ENCODE measurements around the gene ZNF665.
"Not testable (repeated sequence)": the region's sequence is repeated elsewhere in the genome, so short reads cannot be mapped to it uniquely, and the experiment has no call there.

Gene ZNF665

DNA sequence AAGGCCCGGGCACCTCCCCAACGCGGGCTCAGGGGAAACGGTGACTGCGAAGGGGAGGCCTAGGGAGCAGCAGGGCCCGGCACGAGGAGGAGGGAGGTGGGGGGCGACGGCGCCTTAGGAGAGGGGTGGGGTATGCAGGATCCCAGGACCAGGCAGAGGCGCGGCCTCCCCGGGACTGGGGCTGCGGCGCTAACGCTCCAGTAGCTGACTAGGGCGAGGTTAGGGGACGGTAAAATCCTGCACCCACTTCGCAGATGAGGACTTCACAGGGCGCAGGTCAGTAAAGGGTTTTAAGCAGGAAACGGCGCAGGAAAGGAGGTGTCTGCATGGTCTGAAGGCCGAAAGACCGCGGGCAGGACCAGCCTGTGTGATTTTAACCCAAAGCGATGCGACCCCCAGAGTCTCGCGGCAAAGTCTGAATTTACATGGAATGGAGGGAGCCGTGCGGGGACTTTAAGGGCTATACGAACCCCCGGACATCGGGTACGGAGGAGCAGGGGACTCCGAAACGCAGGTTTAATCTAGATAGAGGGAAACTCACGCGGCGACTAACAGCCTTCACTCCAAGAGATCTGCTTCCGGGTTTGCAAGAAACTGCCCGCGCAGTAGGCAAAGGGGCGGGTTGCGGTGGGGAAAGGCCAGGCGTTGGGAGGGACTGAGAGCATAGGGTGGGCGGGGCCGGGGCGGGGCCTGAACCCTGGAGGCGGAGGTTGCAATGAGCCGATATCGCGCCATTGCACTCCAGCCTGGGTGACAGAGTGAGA is at the start of gene ZNF665:
TSS of gene ZNF665 (minus strand) at position 588 of the 764 bp plus-strand sequence. CDS start 10,460 bp downstream, outside the sequence.
- DNase-seq, result peak; percentile 96

DNA sequence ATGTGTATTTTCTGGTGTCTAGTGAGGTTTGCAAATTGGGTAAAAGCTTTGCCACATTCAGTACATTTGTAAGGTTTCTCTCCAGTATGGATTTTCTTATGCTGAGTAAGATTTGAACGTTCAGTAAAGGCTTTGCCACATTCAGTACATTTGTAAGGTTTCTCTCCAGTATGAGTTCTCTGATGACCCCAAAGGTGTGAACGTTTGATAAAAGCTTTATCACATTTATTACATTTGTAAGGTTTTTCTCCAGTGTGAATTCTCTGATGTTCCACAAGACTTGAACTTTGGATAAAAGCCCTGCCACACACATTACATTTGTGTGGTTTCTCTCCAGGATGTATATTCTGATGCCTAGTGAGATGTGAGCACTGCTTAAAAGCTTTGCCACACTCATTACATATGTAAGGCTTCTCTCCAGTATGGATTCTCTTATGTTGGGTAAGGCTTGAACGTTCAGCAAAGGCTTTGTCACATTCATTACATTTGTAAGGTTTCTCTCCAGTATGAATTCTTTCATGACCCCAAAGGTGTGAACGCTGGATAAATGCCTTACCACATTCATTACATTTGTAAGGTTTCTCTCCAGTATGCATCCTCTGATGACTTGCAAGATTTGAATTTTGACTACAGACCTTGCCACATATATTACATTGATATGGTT is 44.1 kb upstream of the ZNF665 start:
- DNase-seq, result no peak

DNA sequence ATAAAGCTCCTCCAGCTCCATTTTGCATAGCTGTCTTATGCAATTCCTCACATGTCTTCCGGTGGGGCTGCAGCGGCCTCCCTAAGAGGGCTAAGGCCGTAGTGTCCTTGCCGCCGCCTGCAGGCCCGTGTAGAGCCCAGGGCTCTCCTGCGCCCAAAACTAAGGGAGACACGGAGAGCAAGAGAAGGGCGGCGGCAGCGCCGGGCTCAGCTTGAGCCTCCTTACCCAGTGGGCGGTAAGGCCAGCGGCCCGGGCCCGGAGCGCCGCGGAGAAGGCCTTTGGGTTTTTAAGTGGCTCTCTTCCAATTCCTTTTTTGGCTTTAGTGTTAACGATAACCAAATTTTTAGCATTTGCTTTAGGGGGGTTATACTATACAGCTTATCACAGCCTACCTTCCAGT is 31.4 kb upstream of the ZNF665 start:
- no peak for DNase-seq

DNA sequence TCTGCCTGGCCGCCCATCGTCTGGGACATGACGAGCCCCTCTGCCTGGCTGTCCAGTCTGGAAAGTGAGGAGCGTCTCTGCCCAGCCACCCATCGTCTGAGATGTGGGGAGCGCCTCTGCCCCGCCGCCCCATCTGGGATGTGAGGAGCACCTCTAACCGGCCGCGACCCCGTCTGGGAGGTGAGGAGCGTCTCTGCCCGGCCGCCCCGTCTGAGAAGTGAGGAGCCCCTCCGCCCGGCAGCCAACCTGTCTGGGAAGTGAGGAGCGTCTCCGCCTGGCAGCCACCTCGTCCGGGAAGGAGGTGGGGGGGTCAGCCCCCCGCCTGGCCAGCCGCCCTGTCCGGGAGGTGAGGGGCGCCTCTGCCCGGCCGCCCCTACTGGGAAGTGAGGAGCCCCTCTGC is 29.6 kb upstream of the ZNF665 start:
- not testable (repeated sequence) for DNase-seq

DNA sequence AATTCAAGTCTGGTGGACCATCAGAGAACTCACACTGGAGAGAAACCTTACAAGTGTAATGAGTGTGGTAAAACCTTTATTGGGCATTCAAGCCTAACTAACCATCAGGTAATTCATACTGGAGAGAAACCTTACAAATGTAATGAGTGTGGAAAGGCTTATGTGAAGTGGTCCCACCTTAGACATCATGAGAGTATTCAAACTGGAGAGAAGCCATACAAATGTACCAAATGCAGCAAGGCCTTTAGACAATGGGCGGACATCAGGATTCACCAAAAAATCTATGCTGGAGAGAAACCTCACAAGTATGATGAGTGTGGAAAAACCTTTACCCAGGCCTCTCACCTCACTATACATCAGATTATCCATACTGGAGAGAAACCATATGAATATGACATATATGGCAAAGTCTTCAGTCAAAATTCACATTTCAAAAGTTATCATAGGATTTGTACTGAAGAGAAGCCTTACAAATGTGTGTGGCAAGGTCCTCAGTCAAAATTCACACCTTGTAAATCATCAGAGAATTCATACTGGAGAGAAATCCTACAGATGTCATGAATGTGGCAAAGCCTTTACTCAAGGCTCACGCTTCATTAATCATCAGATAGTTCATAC is 19.7 kb upstream of the ZNF665 start:
- DNase-seq, result no peak

DNA sequence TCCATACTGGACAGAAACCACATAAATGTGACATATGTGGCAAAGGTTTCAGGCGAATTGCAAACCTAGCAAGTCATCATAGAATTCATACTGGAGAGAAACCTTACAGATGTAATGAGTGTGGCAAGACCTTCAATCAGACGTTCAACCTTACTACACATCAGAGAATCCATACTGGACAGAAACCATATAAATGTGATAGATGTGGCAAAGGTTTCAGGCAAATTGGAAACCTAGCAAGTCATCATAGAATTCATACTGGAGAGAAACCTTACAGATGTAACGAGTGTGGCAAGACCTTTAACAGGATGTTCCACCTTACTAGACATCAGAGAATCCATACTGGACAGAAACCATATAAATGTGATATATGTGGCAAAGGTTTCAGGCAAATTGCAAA is 18.4 kb upstream of the ZNF665 start:
- not testable (repeated sequence) for DNase-seq

DNA sequence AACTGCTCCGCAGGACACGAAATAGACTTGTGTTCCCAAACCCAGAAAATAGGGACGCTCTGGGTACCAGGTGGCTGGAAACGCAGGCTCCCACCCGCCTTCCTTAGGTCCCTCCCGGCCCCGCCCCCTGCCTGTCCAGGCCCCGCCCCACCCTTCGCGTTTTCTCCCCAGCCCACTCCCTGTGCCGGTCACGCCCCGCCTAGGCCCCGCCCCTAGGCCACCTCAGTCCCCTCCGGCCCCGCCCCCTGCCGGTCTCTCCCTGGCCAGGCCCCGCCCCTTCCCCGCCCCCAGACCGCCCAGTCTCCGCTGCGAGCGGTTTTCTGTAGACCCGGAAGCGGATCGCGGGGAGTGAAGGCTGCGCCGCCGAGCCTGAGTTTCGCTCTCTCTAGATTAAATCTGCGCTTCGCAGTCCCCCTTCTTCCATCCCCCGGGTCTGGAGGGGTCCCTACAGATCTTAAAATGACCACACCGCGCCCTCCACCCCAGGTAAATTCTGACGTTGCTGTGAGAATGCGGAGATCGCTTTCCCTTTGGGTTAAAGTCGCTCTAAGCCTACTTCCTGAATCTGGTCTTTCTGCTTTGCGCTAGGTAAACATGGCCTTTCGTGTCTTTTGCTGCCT is 3.7 kb upstream of the ZNF665 start:
- DNase-seq, result peak; percentile 98

DNA sequence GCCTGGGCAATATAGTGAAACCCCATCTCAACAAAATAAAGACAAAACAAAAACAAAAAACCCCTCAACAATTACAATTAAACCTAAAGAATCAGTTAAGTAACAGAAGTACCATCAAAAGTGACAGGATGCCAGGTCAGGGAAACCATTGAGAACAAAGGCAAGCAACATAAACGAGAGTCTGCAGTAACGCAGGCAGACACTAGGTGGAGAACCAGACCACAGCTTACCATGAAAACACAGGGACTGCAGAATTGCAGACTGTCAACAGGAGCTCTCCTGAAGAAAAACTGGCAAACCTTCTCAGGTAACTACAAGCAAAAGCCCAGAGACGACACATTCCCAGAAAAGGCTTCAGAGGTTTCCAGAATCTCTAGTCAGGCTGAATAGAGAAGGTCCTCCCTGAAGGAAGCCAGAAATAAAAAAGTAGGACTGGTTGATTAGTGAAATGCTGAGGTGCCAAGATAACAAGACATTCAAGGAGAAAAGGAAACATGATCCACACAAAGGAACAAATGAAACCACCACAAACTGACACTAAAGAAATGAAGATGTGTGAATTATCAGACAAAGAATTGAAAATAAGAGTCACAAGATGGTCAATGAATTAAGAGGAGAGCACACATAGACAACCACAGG is 2.2 kb upstream of the ZNF665 start:
- DNase-seq, result peak; percentile 85

DNA sequence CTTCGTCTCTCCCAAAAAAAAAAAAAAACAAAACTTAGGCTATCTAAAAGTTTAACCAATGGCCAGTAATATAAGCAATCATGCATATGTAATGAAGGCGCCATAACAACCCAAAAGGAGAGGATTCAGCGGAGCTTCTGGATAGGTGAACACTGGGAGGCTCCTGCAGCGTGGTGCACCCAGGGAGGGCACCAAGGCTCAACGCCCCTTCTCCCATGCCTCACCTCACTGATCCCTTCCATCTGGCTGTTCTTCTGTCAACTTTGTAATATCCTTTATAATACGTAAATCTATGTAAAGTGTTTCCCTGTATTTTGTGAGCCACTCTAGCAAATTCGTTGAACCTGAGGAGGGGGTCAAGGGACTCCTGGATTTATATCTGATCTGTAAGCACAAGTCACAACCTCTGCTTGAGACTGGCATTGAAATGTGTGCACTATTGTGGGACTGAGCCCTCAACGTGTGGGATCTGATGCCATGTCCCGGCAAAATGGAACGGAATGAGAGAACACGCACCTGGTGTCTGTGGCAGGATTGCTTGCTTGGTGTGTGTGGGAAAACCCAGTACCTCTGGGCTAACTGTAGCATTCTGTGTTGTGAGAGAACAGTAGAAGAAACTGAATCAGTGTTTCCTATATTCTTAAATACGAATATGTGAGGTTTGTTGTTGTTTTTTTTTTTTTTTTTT is 521 bp upstream of the ZNF665 start:
- DNase-seq, result peak; percentile 53

DNA sequence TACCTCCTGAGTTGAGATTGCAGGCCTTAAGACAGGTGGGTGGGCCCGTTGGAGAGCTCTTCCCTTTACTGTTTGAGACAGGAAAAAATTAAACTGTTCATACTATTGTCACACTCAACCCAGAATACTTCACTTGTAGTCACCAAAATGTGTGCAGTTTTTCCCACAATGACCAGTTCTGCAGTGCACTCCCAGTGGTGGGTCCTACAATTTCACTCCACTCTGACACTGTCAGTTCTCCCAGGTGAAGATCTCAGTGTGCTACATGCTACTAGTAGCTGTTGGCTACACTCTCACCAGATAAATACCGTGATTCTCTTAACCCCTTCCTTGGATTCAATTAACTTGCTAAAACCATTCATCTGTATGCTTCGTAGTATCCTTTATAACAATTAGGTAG is 2.9 kb downstream of the ZNF665 start:
- DNase-seq, result no peak

DNA sequence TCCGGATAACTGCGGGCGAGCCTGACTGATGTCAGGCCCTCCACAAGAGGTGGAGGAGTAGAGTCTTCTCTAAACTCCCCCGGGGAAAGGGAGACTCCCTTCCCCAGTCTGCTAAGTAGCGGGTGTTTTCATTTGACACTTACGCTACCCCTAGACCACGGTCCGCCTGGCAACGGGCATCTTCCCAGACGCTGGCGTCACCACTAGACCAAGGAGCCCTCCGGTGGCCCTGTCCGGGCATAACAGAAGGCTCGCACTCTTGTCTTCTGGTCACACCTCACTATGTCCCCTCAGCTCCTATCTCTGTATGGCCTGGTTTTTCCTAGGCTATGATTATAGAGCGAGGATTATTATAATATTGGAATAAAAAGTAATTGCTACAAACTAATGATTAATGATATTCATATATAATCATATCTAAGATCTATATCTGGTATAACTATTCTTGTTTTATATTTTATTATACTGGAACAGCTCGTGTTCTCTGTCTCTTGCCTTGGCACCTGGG is 3.4 kb downstream of the ZNF665 start:
- not testable (repeated sequence) for DNase-seq

DNA sequence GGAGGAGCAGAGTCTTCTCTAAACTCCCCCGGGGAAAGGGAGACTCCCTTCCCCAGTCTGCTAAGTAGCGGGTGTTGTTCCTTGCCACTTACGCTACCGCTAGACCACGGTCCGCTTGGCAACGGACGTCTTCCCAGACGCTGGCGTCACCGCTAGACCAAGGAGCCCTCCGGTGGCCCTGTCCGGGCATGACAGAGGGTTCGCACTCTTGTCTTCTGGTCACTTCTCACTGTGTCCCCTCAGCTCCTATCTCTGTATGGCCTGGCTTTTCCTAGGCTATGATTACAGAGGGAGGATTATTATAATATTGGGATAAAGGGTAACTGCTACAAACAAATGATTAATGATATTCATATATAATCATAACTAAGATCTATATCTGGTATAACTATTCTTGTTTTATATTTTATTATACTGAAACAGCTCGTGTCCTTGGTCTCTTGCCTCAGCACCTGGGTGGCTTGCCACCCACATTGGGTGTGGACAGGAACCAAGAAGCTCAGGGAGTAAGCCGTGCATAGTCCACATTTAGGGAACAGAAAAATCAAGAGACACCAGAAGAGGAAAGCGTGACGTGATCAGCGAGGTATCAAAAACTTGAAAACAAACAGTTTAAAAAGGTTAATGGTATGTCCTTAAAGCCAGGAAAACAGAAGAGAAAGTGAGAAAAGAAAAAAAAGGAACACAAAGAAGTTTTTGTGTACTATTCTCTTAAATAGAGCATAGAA is 7.8 kb downstream of the ZNF665 start:
- not testable (repeated sequence) for DNase-seq

DNA sequence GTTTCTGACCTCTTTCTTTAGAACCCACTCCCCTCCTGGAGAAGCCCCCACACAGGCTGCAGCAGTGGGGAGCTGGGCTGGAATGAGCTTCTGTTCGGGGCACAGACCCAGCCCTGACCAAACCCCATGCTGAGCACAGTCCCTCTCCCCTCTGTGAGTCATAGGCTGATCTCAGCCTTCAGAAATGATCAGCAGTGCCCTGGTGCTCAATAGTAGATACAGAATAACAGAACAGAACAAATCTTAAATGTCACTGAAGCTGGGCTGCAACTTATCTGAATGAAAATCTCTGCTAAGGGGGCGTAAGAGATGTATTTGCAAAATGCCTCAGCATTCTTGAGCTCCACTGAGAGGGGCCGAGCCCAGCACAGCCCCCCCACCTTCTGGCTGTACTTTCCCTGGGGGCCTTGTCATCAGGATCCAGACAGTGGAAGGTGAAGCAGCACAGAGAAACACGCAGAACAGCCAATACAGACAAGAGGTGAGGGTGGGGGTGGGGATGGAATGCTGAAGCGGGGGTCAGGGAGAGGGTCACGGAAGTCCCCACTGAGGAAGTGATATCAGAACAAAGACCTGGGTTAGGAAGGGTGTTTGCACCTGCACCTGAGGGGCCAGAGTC is 9.9 kb downstream of the ZNF665 start:
- no peak for DNase-seq

DNA sequence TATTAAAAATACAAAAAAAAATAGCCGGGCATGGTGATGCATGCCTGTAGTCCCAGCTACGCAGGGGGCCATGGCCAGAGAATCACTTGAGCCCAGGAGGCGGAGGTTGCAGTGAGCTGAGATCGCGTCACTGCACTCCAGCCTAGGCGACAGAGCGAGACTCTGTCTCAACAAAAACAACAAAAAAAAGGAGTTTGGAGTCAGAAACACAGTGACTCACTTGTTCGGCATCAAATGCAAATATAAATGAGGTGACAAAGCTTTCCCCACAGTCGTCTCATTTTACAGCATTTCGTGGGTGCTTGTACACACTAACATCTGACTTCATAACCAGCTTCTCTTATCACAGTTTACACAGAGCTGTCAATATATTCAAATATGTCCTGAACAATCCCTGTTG is 11.0 kb downstream of the ZNF665 start:
- no peak for DNase-seq

DNA sequence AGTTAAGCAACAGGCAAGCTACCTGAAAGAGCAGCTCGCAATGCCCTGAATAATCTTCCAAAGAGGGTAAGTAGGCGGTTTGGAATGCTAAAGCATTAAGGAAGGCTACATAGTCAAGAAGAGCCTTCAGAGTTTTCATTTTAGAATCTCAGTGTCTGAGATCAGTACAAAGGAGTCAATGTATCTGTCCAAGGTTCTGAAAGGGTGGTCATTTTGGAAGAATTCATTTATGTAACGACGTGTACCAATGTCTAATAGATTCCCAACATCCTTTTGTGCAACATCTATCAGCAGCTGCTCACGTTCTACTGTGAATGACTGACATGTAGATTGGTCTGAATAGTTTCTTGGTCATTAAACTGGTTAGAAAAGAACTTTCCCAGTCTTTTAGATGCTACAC is 15.2 kb downstream of the ZNF665 start:
- no peak for DNase-seq

DNA sequence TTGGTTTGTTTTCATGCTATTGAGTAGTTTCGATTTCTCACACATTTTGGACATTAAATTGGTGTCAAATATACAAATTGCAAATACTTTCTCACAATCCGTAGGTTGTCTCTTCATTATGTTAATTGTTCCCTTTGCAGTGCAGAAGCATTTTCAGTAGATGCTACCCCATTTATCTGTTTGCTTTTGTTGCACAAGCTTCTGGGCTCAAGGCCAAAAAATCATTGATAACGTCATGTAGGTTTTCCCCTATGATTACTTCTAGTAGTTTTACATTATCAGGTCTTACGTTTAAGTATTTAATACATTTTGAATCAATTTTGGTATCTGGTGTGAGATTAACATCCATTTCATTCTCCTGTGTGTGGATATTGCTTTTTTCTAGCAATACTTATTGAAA is 20.3 kb downstream of the ZNF665 start:
- DNase-seq, result peak; percentile 20

DNA sequence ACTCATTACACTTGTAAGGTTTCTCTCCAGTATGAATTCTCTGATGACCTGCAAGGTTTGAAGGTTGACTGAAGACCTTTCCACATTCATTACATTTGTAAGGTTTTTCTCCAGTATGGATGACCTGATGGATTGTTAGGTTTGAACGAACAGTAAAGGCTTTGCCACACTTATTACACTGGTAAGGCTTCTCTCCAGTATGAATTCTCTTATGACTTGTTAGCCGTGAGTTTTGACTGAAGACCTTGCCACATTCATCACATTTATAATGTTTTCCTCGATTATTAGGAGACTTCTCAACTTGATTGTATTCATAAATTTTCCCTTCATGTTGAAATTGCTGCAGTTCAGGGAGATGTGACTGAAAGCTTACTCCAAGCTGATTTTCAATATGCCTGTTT is 27.5 kb downstream of the ZNF665 start:
- DNase-seq, result no peak

DNA sequence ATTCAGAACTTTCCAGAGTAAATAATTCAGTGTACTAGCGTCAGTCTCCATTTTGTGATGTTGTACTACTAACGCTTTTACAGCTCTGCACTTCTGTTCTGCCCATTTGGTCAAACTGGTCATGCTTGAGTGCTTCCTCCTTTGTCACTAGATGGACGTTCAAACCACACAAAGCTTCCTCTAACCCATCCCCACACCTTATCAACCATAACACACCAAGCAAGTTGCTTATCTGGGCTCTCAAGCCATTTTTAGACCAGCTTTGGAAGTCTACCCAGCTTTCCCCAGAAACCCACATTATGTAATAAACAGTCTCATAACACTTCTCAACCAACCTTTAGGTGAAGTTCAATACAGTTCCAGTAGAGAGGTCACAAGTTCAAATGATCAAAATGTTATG is 32.0 kb downstream of the ZNF665 start:
- no peak for DNase-seq

DNA sequence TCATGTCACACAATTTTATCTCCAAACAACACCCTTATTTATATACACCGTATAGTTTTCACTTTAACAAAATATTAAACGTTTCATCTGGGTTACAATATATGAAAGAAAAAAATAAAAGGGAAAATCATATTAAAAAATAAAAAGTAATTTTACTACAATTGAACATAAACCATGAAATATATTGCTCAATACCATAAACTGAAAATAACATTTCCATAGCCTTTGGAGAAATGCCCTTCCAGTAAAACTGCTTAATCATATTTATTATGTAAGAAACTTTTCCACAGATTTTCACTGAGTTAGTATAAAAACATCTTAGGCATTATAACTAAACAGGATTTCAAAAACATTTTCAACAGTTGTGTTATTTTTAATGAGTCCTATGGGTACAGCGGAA is 32.8 kb downstream of the ZNF665 start:
- no peak for DNase-seq

DNA sequence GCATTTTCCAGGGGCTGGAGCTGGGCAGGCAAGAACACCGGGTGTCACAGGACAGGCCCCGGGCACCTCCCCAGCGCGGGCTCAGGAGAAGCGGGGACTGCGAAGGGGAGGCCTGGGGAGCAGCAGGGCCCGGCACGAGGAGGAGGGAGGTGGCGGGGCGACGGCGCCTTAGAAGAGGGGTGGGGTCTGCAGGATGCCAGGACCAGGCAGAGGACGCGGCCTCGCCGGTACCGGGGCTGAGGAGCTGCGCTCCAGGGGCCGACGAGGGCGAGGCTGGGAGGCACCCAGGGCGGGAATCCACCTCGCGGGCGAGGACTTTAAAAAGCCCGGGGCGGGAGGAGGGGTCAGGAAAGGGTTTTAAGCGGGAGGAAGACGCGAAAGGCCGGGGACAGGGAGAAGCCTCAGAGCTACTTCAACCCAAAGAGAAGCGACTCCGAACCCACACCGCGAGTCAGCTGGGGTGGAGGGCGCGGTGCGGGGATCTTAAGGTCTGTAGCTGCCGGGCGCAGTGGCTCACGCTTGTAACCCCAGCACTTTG is 35.0 kb downstream of the ZNF665 start:
- peak; percentile 71 for DNase-seq

DNA sequence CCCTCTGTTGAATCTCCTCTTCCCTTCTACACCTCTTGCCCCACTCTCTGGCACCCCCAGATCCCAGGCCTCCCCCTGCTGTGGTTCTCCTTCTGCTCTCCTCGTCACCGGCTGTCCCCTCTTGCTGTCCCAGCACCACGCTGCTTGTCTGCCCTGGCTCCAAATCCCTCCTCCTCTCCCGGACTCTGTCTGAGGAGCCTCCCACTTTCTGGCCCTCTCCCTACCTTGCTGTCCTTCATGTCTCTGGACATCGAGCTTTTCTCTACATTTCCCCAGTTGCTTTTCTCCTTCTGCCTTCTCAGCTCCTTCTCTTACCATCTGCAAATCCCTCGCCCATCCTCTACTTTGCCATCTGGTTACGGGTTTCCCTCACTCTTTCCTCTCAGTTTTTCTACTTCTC is 35.5 kb downstream of the ZNF665 start:
- no peak for DNase-seq
